ENCODE measurements around the gene RPIA.
A peak's percentile ranks its signal among the peaks of the same experiment; 100 is the strongest.
"Not testable (repeated sequence)": the region's sequence is repeated elsewhere in the genome, so short reads cannot be mapped to it uniquely, and the experiment has no call there.

RPIA gene

GRCh38 chr2:88746929-88747490 is 55.5 kb downstream of the RPIA start:
- Histone ChIP-seq H3K27ac (ENCODE audit: insufficient read depth, low read length, poor library complexity, severe bottlenecking) (no peak overlapping the region), H3K36me3 (ENCODE audit: control insufficient read depth, insufficient read depth, low read length) (peaks cover 26% of the 10 kb centered on the region)

GRCh38 chr2:88747990-88748389 is 56.5 kb downstream of the RPIA start:
- H3K27me3 ChIP-seq (replicated peaks; ENCODE audit: control insufficient read depth, insufficient read depth, low read length, poor library complexity, severe bottlenecking): no peaks in the 10 kb centered on the region
- H3K4me3 ChIP-seq (ENCODE audit: insufficient read depth, low read depth, low read length, poor library complexity, severe bottlenecking): no peak overlapping the region
- no peaks in the 10 kb centered on the region for H3K9me3 ChIP-seq (ENCODE audit: control insufficient read depth, low read length)
- DNase-seq: no peak
- H3K4me1 ChIP-seq (ENCODE audit: control insufficient read depth, insufficient read depth, low read length, poor library complexity, severe bottlenecking): no peaks in the 10 kb centered on the region
- H3K36me3 ChIP-seq (ENCODE audit: control insufficient read depth, insufficient read depth, low read length): peaks cover 26% of the 10 kb centered on the region
- H3K27ac ChIP-seq (ENCODE audit: insufficient read depth, low read length, poor library complexity, severe bottlenecking): no peak overlapping the region

More at GRCh38 chr2:88746929-88747490, 55.5 kb downstream of the RPIA start:
- DNase-seq: no peak
- H3K27me3 ChIP-seq (replicated peaks; ENCODE audit: control insufficient read depth, insufficient read depth, low read length, poor library complexity, severe bottlenecking): no peaks in the 10 kb centered on the region
- no peaks in the 10 kb centered on the region for H3K4me1 ChIP-seq (ENCODE audit: control insufficient read depth, insufficient read depth, low read length, poor library complexity, severe bottlenecking)
- H3K4me3 ChIP-seq (ENCODE audit: insufficient read depth, low read depth, low read length, poor library complexity, severe bottlenecking): no peak overlapping the region
- H3K9me3 ChIP-seq (ENCODE audit: control insufficient read depth, low read length): no peaks in the 10 kb centered on the region

DNA sequence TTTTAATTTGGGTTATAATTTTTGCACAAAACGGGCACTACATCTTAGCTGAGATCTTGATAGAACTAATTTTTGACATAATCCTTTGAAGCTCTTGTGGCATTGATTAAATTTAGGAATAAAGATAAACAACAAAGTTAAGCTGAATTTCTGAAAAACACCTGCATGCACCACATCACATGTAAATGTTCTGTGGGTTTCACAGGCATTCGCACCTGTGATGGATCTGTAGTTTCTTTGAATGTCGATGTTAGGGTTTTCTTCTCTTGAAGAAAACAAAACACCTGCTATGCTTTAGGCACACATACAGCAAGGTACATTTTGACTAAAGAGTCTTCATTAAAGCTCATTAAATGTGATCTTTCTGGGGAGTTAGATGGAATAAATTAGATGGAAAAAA is 60.3 kb downstream of the RPIA start:
- Histone ChIP-seq H3K36me3 (ENCODE audit: control insufficient read depth, insufficient read depth, low read length) (peaks cover 5% of the 10 kb centered on the region), H3K4me3 (ENCODE audit: insufficient read depth, low read depth, low read length, poor library complexity, severe bottlenecking) (no peak overlapping the region), H3K27ac (ENCODE audit: insufficient read depth, low read length, poor library complexity, severe bottlenecking) (no peak overlapping the region), H3K27me3 (replicated peaks; ENCODE audit: control insufficient read depth, insufficient read depth, low read length, poor library complexity, severe bottlenecking) (no peaks in the 10 kb centered on the region), H3K9me3 (ENCODE audit: control insufficient read depth, low read length) (no peaks in the 10 kb centered on the region), H3K4me1 (ENCODE audit: control insufficient read depth, insufficient read depth, low read length, poor library complexity, severe bottlenecking) (peaks cover 6% of the 10 kb centered on the region)
- DNase-seq: no peak

DNA sequence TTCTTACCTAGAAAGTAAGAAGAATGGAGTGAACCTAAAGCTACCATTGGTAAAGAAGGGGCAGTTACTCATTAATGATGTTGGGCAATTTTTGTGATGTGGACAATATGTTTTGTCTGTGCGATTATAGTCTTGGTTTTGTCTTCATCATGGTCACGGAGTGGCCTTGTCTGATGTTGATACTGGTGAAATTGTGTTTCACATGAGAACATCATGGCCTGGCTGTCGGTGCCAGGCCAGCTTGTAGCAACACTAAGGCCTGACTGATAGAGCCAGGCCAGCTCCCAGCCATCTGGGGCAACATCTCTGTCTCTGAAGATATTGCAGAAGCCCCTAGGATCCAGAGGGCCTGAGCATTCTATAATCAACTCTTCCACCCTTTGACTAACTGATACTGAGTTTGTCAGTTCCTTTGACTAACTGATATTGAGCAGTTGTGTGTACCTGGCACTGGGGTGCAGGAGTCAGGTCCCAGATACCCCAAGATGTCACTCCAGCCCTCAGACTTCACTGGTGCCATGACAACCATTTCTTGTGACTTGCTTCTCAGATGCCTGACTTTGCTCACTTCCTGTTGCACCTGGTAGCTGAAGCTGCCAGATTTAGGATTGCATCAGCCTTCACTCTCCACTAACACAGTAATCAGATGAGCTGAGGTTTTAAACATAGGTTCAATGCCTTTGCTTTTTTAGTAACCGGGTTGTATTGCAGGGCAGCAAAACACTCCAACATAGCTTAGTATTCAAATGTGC is 62.5 kb downstream of the RPIA start:
- DNase-seq: no peak
- no peak overlapping the region for H3K4me3 ChIP-seq (ENCODE audit: insufficient read depth, low read depth, low read length, poor library complexity, severe bottlenecking)
- peak overlapping the region; percentile 56 for H3K27ac ChIP-seq (ENCODE audit: insufficient read depth, low read length, poor library complexity, severe bottlenecking)
- H3K4me1 ChIP-seq (ENCODE audit: control insufficient read depth, insufficient read depth, low read length, poor library complexity, severe bottlenecking): peaks cover 6% of the 10 kb centered on the region
- peaks cover 5% of the 10 kb centered on the region for H3K36me3 ChIP-seq (ENCODE audit: control insufficient read depth, insufficient read depth, low read length)
- no peaks in the 10 kb centered on the region for H3K27me3 ChIP-seq (replicated peaks; ENCODE audit: control insufficient read depth, insufficient read depth, low read length, poor library complexity, severe bottlenecking)
- no peaks in the 10 kb centered on the region for H3K9me3 ChIP-seq (ENCODE audit: control insufficient read depth, low read length)

DNA sequence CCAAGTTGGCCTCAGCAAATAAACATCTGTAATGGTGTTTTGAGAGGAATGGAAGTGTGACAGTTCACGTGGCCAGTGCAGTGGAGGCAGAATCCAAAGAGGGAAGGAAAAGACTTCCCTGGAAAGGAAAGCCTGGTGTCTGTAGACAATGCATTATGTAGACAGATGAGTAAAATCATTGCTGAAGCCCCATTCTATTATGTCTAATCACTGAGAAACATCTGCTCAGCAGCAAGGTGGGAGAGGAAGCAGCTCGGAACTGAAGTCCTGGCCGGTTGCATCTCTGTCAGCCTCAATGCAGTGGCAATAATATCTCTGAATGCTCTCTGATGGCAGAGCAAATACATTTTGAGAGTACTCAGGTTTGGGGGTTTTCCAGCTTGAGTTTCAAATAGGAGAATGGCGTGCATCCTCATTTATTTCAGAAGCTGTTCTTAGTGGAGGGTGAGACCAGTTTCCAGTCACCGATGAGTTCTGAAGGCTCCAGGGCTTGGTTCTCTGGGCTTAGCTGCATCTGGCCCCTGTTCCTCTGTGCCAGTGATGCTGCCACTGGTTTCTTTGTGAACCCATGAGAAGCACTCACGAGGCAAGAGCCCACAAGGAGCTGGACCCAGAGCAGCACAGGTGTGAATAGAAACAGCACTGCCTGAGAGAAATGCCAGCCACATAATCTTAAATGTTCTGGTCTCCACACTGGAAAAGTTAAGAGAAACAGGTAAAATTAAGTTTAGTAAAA is 63.3 kb downstream of the RPIA start:
- H3K27me3 ChIP-seq (replicated peaks; ENCODE audit: control insufficient read depth, insufficient read depth, low read length, poor library complexity, severe bottlenecking): no peaks in the 10 kb centered on the region
- peaks cover 5% of the 10 kb centered on the region for H3K36me3 ChIP-seq (ENCODE audit: control insufficient read depth, insufficient read depth, low read length)
- peak overlapping the region; percentile 56 for H3K27ac ChIP-seq (ENCODE audit: insufficient read depth, low read length, poor library complexity, severe bottlenecking)
- DNase-seq: no peak
- H3K9me3 ChIP-seq (ENCODE audit: control insufficient read depth, low read length): no peaks in the 10 kb centered on the region
- H3K4me3 ChIP-seq (ENCODE audit: insufficient read depth, low read depth, low read length, poor library complexity, severe bottlenecking): no peak overlapping the region
- peaks cover 6% of the 10 kb centered on the region for H3K4me1 ChIP-seq (ENCODE audit: control insufficient read depth, insufficient read depth, low read length, poor library complexity, severe bottlenecking)

- Histone ChIP-seq H3K4me3 (ENCODE audit: insufficient read depth, low read depth, low read length, poor library complexity, severe bottlenecking) (no peak overlapping the region), H3K27me3 (replicated peaks; ENCODE audit: control insufficient read depth, insufficient read depth, low read length, poor library complexity, severe bottlenecking) (no peaks in the 10 kb centered on the region), H3K9me3 (ENCODE audit: control insufficient read depth, low read length) (no peaks in the 10 kb centered on the region), H3K4me1 (ENCODE audit: control insufficient read depth, insufficient read depth, low read length, poor library complexity, severe bottlenecking) (peaks cover 6% of the 10 kb centered on the region), H3K36me3 (ENCODE audit: control insufficient read depth, insufficient read depth, low read length) (peaks cover 3% of the 10 kb centered on the region), H3K27ac (ENCODE audit: insufficient read depth, low read length, poor library complexity, severe bottlenecking) (peak overlapping the region; percentile 14)
- no peak for DNase-seq
Measured at GRCh38 chr2:88755836-88756235, 64.4 kb downstream of the RPIA start.

- H3K9me3 ChIP-seq (ENCODE audit: control insufficient read depth, low read length): no peaks in the 10 kb centered on the region
- H3K27me3 ChIP-seq (replicated peaks; ENCODE audit: control insufficient read depth, insufficient read depth, low read length, poor library complexity, severe bottlenecking): no peaks in the 10 kb centered on the region
- no peak overlapping the region for H3K27ac ChIP-seq (ENCODE audit: insufficient read depth, low read length, poor library complexity, severe bottlenecking)
- peaks cover 6% of the 10 kb centered on the region for H3K4me1 ChIP-seq (ENCODE audit: control insufficient read depth, insufficient read depth, low read length, poor library complexity, severe bottlenecking)
- no peaks in the 10 kb centered on the region for H3K36me3 ChIP-seq (ENCODE audit: control insufficient read depth, insufficient read depth, low read length)
- DNase-seq: no peak
- no peak overlapping the region for H3K4me3 ChIP-seq (ENCODE audit: insufficient read depth, low read depth, low read length, poor library complexity, severe bottlenecking)
Measured at GRCh38 chr2:88757025-88757424, 65.6 kb downstream of the RPIA start.

GRCh38 chr2:88758702-88759101 is 67.2 kb downstream of the RPIA start:
- H3K4me3 ChIP-seq (ENCODE audit: insufficient read depth, low read depth, low read length, poor library complexity, severe bottlenecking); H3K27me3 ChIP-seq (replicated peaks; ENCODE audit: control insufficient read depth, insufficient read depth, low read length, poor library complexity, severe bottlenecking); DNase-seq; H3K27ac ChIP-seq (ENCODE audit: insufficient read depth, low read length, poor library complexity, severe bottlenecking); H3K36me3 ChIP-seq (ENCODE audit: control insufficient read depth, insufficient read depth, low read length); H3K9me3 ChIP-seq (ENCODE audit: control insufficient read depth, low read length); H3K4me1 ChIP-seq (ENCODE audit: control insufficient read depth, insufficient read depth, low read length, poor library complexity, severe bottlenecking): not testable (repeated sequence)

- H3K27me3 ChIP-seq (replicated peaks; ENCODE audit: control insufficient read depth, insufficient read depth, low read length, poor library complexity, severe bottlenecking): peaks cover 9% of the 10 kb centered on the region
- H3K27ac ChIP-seq (ENCODE audit: insufficient read depth, low read length, poor library complexity, severe bottlenecking): no peak overlapping the region
- no peaks in the 10 kb centered on the region for H3K36me3 ChIP-seq (ENCODE audit: control insufficient read depth, insufficient read depth, low read length)
- H3K9me3 ChIP-seq (ENCODE audit: control insufficient read depth, low read length): no peaks in the 10 kb centered on the region
- H3K4me1 ChIP-seq (ENCODE audit: control insufficient read depth, insufficient read depth, low read length, poor library complexity, severe bottlenecking): no peaks in the 10 kb centered on the region
- no peak overlapping the region for H3K4me3 ChIP-seq (ENCODE audit: insufficient read depth, low read depth, low read length, poor library complexity, severe bottlenecking)
- DNase-seq: no peak
Measured at GRCh38 chr2:88760819-88761598, 69.5 kb downstream of the RPIA start.

All from effector memory CD4-positive, alpha-beta T cell (primary cell).